Measurements from ENCODE around the gene ADAMTSL3. TPM values are rescaled to one million over a fixed set of nuclear protein-coding genes. Genes with fewer than 3 reads are reported as not detected.

Gene ADAMTSL3
- total RNA-seq, 2 experiments from 2014 or later = not detected

DNA sequence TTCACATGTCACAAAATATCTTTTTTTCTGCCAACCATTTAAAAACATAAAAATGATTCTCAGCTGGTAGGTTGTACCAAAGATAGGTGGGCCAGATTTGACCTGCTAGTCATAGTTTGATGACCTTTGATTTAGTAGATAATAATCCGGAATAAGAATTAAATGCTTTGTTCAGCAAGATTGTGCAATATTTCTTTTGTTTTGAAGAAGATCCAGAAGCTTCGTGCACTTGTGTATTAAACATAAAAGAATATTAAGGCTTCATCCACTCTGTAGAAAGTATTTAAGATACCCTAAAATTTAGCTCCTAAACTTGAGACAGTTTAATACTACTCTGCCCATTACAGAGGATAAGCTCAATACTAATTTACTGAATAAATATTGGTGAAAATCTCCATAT is 258.4 kb downstream of the ADAMTSL3 start:
- no peaks in the 10 kb centered on the region for H3K4me1 Mint-ChIP-seq
- H3K9me3 Mint-ChIP-seq = no peaks in the 10 kb centered on the region
- H3K27me3 Mint-ChIP-seq = peaks cover 4% of the 10 kb centered on the region
- ATAC-seq (ENCODE audit: low read depth) (no peak), DNase-seq (no peak)
- H3K27ac Mint-ChIP-seq = no peak overlapping the region
- H3K4me3 Mint-ChIP-seq = no peak overlapping the region
- POLR2A ChIA-PET = no interaction called here
- H3K36me3 Mint-ChIP-seq = no peaks in the 10 kb centered on the region

DNA sequence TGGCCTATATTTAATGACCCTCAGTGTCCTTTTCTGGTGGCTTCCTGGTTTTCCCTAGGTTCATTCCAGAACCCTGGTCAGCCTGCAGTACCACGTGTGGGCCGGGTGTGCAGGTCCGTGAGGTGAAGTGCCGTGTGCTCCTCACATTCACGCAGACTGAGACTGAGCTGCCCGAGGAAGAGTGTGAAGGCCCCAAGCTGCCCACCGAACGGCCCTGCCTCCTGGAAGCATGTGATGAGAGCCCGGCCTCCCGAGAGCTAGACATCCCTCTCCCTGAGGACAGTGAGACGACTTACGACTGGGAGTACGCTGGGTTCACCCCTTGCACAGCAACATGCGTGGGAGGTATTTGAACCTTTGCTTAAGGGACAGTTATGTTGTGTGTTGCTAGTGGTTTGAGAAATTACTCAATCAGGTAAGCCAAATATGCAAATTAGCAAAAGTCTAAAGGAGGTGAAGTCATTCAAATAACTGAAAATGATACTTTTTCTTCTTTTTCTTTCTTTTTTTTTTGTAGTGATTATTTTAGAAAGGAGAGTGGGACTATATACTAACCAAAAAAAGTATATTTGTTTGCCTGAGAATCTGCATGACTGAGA is 259.2 kb downstream of the ADAMTSL3 start:
- no peaks in the 10 kb centered on the region for H3K36me3 Mint-ChIP-seq
- H3K9me3 Mint-ChIP-seq = no peaks in the 10 kb centered on the region
- H3K4me1 Mint-ChIP-seq = no peaks in the 10 kb centered on the region
- no peak overlapping the region for H3K27ac Mint-ChIP-seq
- no peak overlapping the region for H3K4me3 Mint-ChIP-seq
- POLR2A ChIA-PET = no interaction called here
- H3K27me3 Mint-ChIP-seq = peaks cover 4% of the 10 kb centered on the region
- no peak for DNase-seq
- ATAC-seq (ENCODE audit: low read depth) = no peak

DNA sequence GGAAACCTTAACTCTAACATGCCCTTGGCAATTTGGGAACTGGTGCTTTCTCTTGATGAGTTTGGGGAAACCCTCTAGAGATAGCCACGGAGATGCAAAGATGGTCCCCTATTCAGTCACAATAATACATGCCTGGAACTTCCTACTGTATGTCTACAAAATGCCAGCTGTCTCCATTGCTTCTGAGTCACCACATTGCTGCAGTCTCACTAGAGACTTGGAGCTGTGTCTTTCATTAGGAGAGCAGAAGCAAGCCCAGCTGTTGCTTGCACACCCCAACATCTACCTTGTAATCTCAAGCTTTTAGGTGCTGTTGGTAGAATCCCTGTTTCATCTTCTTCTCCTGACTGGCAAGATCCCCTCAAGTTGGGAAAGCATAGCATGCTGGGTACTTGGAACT is 261.0 kb downstream of the ADAMTSL3 start:
- DNase-seq = no peak
- POLR2A ChIA-PET = no interaction called here
- Mint-ChIP-seq H3K9me3 (no peaks in the 10 kb centered on the region), H3K36me3 (no peaks in the 10 kb centered on the region), H3K27me3 (peaks cover 7% of the 10 kb centered on the region), H3K4me3 (no peak overlapping the region), H3K4me1 (peaks cover 8% of the 10 kb centered on the region), H3K27ac (no peak overlapping the region)
- ATAC-seq (ENCODE audit: low read depth) = no peak

DNA sequence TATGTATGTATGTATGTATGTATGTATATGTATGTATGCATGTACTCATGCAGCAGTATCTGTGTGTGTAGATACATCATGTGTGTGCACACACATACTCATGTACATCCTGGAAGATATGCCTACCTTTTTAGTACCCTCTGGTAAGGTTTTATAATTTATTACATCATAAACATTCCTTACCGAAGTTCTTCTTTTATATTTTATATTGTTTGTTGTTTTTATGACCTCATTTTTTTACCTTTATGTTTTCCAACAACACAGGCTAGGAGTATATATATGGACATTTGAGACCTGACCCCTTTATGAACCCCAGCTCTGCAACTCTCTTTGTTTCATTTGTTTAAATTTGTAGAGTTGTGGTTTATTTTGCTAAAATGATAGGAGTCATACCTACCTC is 263.5 kb downstream of the ADAMTSL3 start:
- DNase-seq = no peak
- H3K4me3 Mint-ChIP-seq = no peak overlapping the region
- peaks cover 5% of the 10 kb centered on the region for H3K27me3 Mint-ChIP-seq
- no peak for ATAC-seq (ENCODE audit: low read depth)
- no peaks in the 10 kb centered on the region for H3K36me3 Mint-ChIP-seq
- peaks cover 10% of the 10 kb centered on the region for H3K4me1 Mint-ChIP-seq
- H3K27ac Mint-ChIP-seq = no peak overlapping the region
- POLR2A ChIA-PET = no interaction called here
- H3K9me3 Mint-ChIP-seq = no peaks in the 10 kb centered on the region

DNA sequence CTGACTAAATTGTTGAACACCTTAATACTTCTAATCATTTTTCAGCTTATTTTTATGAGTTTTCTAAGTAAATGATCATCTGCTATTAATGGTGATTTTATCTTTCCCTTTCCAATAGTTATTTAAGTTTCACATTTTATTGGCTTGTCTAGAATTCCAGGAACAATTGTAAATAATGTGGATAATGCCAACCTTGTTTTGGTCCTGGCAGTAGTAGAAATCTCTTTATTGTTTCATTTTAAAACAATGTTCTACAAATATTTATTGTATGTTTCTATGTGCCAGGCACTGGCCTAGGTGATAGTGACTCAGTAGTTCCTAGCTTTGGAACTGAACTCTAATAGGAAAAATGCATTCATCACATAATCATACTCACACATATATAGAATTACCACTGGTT is 264.1 kb downstream of the ADAMTSL3 start:
- H3K4me3 Mint-ChIP-seq = no peak overlapping the region
- no peaks in the 10 kb centered on the region for H3K9me3 Mint-ChIP-seq
- H3K27me3 Mint-ChIP-seq = peaks cover 5% of the 10 kb centered on the region
- DNase-seq (no peak), ATAC-seq (ENCODE audit: low read depth) (no peak)
- POLR2A ChIA-PET = no interaction called here
- H3K36me3 Mint-ChIP-seq = no peaks in the 10 kb centered on the region
- peaks cover 10% of the 10 kb centered on the region for H3K4me1 Mint-ChIP-seq
- no peak overlapping the region for H3K27ac Mint-ChIP-seq

DNA sequence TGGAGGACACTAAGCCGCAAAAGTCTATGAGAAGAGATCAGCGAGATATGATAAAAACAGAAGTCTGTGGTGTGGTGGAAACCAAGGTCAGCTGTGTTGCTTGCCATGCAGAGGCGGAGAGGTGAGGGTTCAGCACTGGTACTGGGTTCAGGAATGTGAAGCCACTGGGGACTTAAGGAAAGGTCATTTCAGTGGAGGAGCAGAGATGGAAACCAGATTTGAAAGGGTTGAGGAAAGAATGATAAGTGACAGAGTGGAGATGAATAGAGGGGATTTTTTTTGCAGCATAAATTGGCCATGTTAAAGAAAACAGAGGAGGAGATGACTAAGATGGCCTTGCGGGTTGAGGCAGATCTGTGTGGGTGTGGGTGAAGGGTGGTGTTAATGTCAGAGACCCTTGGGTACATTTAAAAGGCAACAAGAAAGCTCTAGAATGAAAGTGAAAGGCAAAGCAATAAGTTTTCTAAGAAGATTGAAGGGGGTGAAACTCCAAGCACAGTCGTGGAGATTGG is 265.5 kb downstream of the ADAMTSL3 start:
- Mint-ChIP-seq H3K4me3 (peak overlapping the region; percentile 4), H3K27ac (no peak overlapping the region)

DNA sequence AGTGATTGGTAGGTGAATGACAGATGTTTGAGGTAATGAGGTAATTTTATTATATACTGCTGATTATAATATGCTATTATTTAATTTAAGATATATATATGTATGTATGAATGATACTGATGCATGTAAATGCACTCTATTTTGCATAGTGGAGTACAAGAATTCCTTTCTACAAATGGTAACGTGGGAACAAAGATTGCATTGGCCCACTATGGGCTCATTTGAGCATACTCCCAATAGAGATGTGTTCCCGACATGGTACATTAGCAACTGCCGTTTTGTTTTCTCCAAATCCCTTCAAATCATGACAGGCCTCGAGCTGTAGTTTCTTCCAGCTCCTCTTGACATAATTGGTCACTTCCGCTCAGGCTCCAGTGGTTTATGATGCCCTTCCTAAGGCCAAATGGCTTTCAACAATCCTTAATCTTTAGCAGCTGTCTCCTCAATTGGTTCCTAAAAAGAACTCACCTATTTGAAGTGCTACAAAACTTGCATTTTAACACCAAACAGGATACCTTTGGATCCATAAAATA is 266.1 kb downstream of the ADAMTSL3 start:
- H3K4me3 Mint-ChIP-seq = peak overlapping the region; percentile 7
- ATAC-seq (ENCODE audit: low read depth) (no peak), DNase-seq (no peak)
- no peaks in the 10 kb centered on the region for H3K36me3 Mint-ChIP-seq
- POLR2A ChIA-PET = no interaction called here
- H3K27me3 Mint-ChIP-seq = peaks cover 5% of the 10 kb centered on the region
- no peak overlapping the region for H3K27ac Mint-ChIP-seq
- H3K4me1 Mint-ChIP-seq = peaks cover 10% of the 10 kb centered on the region
- no peaks in the 10 kb centered on the region for H3K9me3 Mint-ChIP-seq

More for the DNA sequence above, 265.5 kb downstream of the ADAMTSL3 start:
- Mint-ChIP-seq H3K4me1 (peaks cover 10% of the 10 kb centered on the region), H3K9me3 (no peaks in the 10 kb centered on the region), H3K36me3 (no peaks in the 10 kb centered on the region), H3K27me3 (peaks cover 5% of the 10 kb centered on the region)
- no peak for DNase-seq
- POLR2A ChIA-PET = no interaction called here
- ATAC-seq (ENCODE audit: low read depth) = peak; percentile 36

DNA sequence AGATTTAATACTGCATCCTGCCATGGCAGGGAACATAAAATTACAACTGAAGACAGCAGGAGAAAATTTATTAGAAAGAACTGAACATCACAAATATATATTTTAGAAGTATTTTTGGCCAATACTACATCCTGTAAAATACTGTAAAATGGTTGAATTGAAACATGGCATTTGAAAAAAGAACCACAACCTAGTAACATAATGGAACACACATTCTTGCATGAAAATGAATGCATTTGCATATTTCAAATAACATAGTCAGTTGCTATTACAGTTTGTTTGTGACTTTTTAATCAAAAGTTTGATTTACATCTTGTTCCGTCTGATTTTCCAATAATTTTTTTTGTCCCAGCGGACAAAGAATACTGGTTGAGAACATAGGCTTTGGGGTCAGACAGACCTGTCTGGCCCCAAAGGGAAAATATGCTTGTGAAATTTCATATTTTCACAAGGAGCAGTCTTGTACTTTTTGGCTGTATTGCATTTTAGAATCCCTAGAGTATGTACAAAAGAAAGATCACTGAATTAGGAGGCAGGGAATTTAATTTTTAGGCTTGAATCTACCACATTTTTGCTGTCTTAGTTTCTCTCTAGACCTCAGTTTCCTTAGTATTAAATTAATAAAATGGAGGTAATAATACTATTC is 268.8 kb downstream of the ADAMTSL3 start:
- ATAC-seq (ENCODE audit: low read depth) (no peak), DNase-seq (no peak)
- Mint-ChIP-seq H3K36me3 (no peaks in the 10 kb centered on the region), H3K9me3 (no peaks in the 10 kb centered on the region), H3K4me1 (peaks cover 10% of the 10 kb centered on the region), H3K27ac (no peak overlapping the region), H3K4me3 (no peak overlapping the region), H3K27me3 (peaks cover 3% of the 10 kb centered on the region)
- POLR2A ChIA-PET = no interaction called here

DNA sequence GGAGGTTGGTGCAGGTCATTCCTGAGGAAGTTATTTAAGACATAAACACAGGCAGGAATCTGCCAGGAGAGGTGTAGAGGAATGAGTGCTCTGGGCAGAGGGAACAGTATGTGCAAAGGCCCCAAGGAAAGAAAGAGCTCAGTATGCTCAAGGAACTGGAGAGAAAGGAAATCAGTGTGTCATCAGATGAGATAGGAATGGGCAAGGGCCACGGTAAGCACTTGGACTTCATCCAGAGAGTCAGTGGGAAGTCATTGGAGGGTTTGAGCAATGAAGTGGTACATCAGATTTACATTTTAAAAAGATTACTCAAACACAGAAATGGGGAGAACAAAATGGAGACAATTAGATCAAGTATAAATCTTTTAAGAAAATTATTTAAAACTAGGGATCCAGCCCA is 272.2 kb downstream of the ADAMTSL3 start:
- POLR2A ChIA-PET = no interaction called here
- peaks cover 14% of the 10 kb centered on the region for H3K4me1 Mint-ChIP-seq

DNA sequence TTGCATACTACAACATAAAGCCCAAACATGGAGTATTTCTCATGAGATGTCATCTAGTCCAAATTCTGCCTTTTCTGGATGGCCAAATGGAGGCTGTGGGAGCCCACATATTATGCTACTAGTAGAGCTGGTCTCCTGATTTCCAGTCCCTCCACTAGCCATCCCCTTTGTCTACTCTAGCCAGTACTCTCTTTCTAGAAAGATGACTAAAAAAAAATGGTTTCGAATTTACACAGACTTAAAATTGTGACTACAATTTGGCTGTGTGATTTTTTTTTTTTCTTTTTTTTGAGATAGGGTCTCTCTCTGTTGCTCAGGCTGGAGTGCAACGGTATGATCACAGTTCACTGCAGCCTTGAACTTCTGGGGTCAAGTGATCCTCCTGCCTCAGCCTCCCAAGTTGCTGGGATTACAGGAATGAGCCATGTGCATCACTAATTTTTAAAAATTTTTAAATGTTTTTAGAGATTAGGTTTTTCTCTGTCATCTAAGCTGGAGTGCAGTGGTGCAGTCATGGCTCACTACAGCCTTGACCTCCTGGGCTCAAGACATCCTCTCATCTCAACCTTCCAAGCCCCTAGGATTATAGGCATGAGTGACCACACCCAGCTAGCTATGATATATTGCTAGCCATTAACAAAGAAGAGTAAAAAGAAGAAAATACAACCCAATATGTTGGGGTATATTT is 273.9 kb downstream of the ADAMTSL3 start:
- Mint-ChIP-seq H3K9me3 (no peaks in the 10 kb centered on the region), H3K4me1 (peaks cover 14% of the 10 kb centered on the region), H3K4me3 (no peak overlapping the region), H3K27me3 (no peaks in the 10 kb centered on the region), H3K36me3 (no peaks in the 10 kb centered on the region), H3K27ac (peak overlapping the region; percentile 30)
- ATAC-seq (ENCODE audit: low read depth) (no peak), DNase-seq (no peak)
- POLR2A ChIA-PET = no interaction called here

More for the DNA sequence above, 272.2 kb downstream of the ADAMTSL3 start:
- Mint-ChIP-seq H3K36me3 (no peaks in the 10 kb centered on the region), H3K27me3 (no peaks in the 10 kb centered on the region), H3K9me3 (no peaks in the 10 kb centered on the region), H3K4me3 (no peak overlapping the region), H3K27ac (no peak overlapping the region)
- DNase-seq (no peak), ATAC-seq (ENCODE audit: low read depth) (no peak)

DNA sequence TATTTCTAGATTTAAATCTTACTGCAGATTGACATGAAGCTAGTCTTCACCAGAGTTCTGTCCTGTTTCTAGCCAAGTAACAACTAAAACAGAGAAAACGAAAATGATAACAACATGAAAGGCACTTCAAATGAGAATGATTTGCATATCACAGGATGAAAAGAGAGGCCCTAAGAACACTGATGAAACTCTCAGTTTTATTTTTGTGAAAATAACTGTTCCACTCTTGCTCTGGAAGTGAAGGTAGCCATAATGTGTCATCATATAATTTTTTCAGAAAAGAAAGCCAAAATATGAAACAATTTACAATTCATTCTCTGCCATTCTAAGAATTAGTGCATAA is 274.4 kb downstream of the ADAMTSL3 start:
- no peaks in the 10 kb centered on the region for H3K9me3 Mint-ChIP-seq
- DNase-seq = no peak
- H3K27me3 Mint-ChIP-seq = no peaks in the 10 kb centered on the region
- ATAC-seq (ENCODE audit: low read depth) = no peak
- no peak overlapping the region for H3K4me3 Mint-ChIP-seq
- H3K36me3 Mint-ChIP-seq = no peaks in the 10 kb centered on the region
- POLR2A ChIA-PET = no interaction called here
- peaks cover 14% of the 10 kb centered on the region for H3K4me1 Mint-ChIP-seq
- H3K27ac Mint-ChIP-seq = peak overlapping the region; percentile 30

DNA sequence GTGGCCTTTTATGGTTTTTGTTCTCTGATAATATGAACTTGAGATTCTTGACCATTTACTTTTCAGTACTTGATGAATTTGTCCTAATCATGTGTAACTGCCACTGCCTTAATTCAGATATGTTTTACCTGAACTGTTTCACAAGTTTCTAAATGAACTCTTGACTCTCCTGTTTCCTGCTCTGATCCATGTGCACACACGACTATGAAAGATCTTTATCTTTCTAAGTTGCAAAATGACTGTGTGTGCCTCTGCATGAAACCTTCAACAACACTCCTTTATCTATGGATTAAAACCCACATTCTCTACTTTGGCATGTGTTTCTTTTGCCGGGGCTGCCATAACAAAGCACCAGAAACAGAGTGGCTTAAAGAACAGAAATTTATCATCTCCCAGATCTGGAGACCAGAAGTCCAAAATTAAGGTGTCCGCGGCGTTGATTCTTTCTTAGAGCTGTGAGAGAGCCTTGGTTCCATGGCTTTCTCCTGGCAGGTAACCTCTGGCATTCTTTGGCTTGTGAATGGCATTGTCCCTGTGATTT is 275.0 kb downstream of the ADAMTSL3 start:
- Mint-ChIP-seq H3K27me3 (no peaks in the 10 kb centered on the region), H3K36me3 (no peaks in the 10 kb centered on the region), H3K4me1 (peaks cover 14% of the 10 kb centered on the region), H3K4me3 (peak overlapping the region; percentile 4), H3K9me3 (no peaks in the 10 kb centered on the region), H3K27ac (peak overlapping the region; percentile 5)
- POLR2A ChIA-PET = no interaction called here
- ATAC-seq (ENCODE audit: low read depth) = no peak
- no peak for DNase-seq

DNA sequence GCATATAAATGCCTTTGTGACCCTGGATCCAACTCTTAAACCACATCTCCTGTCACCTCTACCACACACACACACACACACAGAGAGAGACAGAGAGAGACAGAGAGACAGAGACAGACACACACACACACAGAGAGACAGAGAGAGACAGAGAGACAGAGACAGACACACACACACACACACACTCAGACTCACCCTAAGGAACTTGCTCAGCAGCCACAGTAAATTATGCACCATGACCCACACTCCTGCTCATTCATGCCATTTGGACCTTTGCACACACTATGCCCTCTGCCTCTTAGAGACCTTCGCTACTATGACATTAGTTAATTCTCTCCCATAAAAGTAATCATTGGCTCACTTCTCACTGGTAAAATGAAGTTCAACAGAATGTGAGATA is 275.7 kb downstream of the ADAMTSL3 start:
- ATAC-seq (ENCODE audit: low read depth) (no peak), DNase-seq (no peak)
- Mint-ChIP-seq H3K27ac (no peak overlapping the region), H3K4me3 (no peak overlapping the region), H3K27me3 (no peaks in the 10 kb centered on the region), H3K9me3 (no peaks in the 10 kb centered on the region), H3K36me3 (no peaks in the 10 kb centered on the region), H3K4me1 (peaks cover 14% of the 10 kb centered on the region)
- POLR2A ChIA-PET = no interaction called here
